HG03039 (cell line): ENCODE results near the gene RPUSD1.
A peak's percentile ranks its signal among the peaks of the same experiment; 100 is the strongest.
"Not testable (repeated sequence)": the region's sequence is repeated elsewhere in the genome, so short reads cannot be mapped to it uniquely, and the experiment has no call there.

Experiments used
- ATAC-seq: cut with Tn5 transposase; IDR thresholded peaks from one replicate; pipeline ENCODE4 v1.9.1; 2021; ENCODE audit warnings: mild to moderate bottlenecking, moderate library complexity; ENCODE audit not compliant: unreplicated experiment

RPUSD1 gene, protein sequence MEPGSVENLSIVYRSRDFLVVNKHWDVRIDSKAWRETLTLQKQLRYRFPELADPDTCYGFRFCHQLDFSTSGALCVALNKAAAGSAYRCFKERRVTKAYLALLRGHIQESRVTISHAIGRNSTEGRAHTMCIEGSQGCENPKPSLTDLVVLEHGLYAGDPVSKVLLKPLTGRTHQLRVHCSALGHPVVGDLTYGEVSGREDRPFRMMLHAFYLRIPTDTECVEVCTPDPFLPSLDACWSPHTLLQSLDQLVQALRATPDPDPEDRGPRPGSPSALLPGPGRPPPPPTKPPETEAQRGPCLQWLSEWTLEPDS

DNA sequence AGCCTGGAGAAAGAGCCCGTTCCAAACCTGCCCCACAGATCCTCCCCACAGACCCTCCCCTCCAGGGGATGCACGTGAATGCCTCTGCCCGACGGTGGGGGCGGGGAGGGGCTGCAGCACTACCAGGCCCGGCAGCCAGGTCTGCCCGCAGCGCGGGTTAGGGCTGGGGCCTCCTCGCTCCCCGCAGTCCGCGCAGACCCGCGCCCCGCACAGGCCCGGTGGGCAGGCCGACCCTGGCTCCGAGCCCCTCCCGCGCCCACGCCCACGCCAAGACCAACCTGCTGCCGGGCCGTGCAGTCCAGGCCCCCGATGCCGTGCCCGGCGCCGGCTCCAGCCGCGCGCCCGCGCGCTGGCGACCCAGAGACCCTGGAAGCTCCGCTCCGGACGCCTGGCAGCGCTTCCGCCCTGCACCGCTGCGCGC, at the start of gene RPUSD1:
TSS of gene RPUSD1 (minus strand) at position 404 of the 421 bp plus-strand sequence. CDS start 644 bp downstream, outside the sequence.
- ATAC-seq, result peak; percentile 19

DNA sequence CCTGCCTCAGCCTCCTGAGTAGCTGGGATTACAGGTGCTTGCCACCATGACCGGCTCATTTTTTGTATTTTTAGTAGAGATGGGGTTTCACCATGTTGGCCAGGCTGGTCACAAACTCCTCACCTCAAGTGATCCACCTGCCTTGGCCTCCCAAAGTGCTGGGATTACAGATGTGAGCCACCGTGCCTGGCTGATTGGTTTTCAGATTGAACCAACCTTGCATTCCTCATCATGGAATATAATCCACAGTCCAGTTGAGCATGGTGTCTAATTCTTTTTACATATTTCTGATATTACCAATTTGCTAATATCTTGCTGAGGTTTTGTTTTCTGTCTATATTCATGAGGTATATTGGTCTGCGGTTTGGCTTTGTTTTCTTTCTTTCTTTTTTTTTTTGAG, 48.6 kb upstream of the RPUSD1 start:
- ATAC-seq, result not testable (repeated sequence)

DNA sequence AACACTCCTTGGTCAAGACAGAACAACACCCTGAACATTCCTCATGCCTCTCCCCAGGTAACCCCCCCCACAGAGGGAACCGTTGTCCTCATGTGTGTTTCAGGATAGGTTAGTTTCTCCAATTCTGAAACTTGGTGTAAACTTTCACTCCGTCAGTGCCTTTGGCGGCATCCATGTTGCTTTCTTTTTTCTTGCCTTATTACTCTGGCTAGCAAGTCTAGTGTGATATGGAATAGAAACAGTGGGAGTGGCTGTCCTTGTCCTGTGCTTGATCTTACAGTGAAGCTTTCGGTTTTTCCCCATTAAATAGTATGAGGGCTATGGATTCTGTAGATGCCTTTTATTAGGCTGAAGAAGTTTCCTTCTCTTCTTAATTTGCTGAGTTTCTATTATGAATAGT, 48.0 kb upstream of the RPUSD1 start:
- ATAC-seq, result no peak

DNA sequence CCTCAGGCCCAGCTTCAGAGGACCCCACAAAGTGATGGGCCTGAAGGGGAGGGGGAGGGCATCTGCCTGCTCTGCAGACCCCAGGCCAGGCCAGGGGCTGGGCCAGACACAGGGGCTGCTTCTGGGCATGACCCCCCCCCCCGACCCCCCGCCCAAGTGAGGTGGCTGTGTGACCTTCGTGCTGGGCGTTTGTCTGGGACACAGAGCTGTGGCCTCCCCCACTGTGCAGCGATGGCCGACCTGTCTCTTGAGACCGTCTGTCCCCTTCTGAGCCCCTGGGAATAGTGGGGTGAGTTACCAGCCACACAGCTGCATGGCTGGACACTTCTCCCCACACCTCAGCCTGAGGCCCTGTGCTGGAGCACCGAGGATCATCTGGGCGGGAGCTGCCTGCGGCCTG, 47.2 kb upstream of the RPUSD1 start:
- no peak for ATAC-seq

DNA sequence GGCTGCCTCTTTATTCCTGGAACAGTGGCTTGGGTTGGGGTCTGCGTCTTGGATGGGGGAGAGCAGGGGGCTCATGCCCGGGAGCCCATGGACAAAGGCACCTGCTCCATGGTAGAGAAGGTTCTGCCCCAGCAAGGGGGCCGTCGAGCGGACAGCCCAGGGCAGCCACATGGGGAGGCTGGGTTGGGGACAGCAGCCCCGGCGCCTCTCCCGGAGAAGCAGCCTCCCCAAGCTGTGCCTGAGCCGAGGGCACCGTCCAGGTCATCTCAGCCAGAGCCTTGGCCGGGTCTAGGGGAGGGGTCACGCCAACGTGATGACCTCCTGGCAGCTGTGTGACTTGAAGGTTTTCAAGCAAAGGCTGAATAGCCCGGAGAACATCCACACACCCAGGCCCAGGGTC, 45.2 kb upstream of the RPUSD1 start:
- no peak for ATAC-seq

DNA sequence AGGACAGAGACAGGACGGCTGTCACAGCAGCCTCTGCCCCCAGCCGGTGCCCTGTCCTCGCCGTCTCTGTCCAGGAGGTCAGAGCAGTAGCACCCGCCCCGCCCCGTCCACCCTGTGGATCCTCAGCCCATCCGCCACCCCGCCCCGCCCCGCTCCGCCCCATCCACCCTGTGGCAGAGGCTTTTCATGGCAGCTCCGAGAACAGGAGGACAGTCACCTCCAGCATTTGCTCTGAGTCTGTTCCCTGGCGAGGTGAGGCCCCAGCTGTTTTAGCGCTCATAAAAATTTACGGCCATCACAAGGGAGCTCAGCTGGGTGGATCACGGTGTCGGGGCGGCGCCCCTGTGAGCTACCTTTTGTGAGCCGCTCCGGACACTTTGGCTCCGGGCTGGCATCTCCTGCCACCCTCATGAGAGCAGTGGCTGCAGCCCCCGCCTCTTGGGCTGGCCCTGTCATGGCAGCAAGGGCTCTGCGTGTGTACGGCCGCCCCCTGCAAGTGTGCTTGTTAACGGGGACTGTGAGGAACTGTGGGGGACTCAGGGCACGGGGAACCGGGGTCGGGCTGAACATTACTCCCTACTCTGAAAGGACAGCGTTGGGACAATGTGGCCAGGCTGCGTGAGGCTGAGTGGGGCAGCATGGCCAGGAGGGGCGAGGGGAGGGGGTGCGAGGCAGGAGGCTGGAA, 44.6 kb upstream of the RPUSD1 start:
- no peak for ATAC-seq

DNA sequence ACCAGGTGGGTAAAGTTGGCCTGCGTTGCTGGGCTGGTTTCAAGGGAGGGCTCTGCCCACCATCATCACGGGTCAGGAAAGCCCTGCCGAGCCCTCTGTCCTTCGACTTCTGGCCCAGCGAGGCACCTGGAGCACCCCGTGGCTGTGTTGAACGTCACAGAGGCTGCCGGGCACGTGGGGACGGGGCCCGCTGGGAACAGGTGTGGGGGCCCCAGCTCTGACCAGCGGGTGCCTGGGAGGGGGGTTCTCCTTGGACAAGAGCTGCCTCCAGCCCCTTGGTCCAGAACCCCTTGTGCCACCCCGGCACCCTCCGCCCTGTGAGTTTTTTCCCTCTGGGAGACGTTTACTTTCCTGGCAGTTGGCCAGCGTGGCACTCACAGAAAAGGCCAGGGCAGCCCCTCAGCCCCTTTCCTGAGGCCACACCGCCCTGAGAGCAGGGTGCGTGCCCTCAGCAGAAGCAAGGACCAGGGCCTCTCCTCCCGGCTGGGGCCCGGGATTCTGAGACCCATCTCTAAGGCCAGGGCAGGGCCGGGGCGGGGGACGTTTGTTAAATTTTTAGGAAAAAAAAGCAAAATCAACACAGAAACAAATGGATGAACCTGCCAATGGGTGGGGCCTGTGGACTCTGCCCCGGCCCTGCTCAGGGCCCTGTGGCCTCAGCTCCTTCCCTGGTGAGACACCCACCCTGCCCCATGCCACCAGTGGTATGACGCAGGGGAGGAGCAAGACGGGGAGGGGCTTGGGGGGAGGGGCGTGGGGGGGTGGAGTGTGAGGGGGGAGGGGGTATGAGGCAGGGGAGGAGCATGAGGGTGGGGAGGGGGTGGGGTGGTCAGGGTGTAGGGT, 43.6 kb upstream of the RPUSD1 start:
- ATAC-seq, result no peak

DNA sequence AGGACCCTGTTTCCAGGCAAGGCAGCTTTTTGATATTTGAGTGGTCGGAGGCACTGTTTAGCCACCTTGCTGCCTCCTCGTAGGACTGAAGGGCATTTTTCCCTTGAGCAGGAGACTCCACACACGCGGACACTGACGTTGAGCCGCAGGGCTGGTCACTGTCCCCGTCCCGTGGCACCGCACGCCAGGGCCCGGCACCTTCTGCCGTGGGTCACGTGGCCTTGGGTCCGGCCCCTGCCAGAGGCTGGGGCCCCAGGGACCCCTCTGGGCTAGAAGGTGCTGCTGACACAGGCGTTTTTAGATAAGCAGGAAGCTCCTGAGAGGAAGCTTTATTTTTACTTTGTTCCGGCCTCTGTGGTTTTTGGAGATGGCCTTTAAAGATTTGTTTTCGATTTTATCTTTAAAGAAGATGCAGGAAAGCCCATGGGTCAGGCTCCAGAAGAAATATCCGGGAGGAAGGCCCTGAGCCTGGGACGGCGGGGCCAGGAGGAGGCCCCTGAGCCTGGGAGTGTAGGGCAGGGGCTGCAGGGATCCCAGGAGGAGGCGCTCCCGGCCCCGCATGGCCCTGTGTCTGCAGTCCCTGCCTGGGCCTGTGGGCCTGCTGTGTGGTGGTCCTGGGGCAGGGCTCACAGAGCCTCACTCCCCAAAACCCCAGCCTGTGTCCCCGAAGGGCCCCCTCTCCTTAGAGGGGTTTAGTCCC, 42.8 kb upstream of the RPUSD1 start:
- ATAC-seq, result no peak

DNA sequence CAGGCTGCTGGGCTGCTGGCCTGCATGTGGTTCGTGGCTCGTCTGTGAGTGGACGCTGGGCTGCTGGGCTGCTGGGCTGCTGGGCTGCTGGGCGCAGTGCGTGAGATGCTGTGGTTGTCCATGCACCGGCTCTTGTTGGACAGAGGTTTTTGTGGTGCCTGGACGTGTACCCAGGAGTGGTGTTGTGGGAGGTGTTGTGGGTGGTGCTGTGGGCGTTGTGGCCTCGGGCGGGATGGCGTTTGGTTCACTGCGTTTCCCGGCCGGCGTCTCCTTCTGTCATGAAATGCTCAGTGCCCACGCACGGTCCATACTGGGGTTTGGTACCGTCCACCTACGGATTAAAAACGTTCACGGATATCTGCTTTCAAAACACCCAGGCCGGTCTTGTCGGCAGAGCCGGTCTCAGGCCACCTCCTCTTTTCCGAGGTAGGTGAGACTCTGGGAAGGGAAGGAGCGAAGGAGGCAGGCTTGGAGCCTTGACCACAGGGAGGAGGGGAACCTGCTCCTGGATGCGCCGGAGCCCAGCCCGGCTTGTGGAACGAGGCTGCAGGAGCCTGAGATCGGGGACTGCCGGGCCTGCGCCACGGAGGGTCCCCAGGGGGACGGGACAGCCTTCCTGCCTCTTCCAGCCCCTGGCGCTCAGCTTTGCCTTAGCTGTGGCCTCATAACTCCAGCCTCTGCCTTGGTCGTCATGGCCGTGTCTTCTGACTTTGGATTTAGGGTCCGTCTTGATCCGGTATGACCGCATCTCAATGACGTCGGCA, 42.1 kb upstream of the RPUSD1 start:
- ATAC-seq, result no peak

DNA sequence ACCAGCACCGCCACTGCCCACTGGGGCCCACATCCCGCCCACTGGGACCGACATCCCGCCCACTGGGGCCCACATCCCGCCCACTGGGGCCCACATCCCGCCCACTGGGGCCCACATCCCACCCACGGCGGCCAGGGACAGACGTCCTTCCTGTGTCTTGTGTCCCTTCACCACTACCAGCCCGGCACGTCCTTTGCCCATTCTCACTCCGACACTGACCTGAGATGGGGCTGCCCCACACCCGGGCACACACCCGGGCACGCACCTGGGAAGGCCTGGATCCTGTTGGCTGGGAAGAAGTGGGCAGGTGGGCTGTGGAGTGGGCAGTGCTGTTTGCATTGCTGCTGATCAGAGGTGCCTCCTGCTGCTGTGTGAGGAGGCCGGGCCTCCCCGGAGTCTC, 40.7 kb upstream of the RPUSD1 start:
- no peak for ATAC-seq

DNA sequence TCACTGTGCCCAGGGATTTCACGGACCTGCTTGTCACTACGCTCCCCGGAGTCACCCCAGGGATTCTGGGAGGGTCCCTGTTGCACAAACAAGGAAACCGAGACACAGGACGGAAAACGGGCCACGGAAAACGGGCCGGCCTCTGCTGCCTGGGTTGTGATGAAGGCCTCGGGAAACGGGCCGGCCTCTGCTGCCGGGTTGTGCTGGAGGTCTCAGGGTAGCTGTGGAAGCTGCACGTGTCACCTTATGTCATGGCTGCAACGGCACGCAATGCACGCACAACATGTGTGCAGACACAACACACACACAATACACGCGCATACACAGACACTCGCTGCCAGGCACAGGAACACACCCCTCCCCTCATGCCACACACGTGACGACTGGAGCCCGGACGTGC, 39.3 kb upstream of the RPUSD1 start:
- no peak for ATAC-seq

DNA sequence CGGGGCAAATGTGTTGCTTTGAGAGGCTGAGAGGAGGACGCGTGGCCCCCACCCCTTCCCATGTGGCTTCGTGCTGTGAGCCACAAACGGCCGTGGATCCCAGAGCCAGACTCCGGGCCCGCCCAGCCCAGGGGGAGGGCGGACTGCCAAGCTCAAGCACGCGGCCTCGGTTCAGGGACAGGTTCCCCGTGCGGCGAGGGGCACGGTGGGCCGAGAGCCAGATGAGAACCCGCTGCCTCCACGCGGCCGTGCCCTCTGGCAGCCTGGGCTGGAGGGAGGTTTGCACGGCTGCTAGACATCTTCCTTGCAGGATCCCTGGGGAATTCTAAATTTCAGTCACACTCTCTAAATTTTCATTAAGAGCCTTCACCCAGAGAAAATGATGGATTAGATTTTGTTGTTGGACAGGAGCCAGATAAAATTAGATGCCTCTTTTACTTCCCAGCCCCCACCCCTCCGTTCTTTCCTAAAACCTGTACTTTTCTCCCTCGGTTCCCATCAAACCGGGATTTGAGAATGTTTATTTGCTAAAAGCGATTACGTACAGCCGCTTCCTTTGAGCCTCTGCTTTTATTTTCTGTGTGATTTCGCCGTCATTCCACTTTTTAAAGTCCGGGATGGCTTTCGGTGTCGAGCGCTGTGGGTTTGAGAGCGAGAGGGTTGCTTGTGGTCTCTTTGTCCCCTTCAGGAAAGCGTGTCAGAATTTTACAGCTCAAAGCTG, 37.3 kb upstream of the RPUSD1 start:
- ATAC-seq, result no peak

DNA sequence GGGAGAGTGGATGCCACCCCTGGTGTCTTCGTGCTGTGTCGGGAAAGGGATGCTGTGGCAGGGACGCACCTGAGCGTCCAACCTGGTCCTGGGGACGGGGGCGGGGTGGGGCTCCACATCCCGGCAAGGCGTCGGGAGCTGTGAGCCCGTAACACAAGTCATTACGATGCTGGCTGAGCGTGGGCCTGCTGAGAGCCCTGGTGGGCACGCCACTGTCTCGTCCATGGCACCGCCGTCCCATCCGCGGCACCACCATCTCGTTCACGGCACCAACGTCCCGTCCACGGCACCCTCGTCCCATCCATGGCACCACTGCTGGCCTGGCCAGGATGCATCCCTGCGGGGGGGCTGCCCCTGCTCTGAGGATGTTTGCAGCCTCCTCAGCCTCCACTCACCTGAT, 36.4 kb upstream of the RPUSD1 start:
- no peak for ATAC-seq

DNA sequence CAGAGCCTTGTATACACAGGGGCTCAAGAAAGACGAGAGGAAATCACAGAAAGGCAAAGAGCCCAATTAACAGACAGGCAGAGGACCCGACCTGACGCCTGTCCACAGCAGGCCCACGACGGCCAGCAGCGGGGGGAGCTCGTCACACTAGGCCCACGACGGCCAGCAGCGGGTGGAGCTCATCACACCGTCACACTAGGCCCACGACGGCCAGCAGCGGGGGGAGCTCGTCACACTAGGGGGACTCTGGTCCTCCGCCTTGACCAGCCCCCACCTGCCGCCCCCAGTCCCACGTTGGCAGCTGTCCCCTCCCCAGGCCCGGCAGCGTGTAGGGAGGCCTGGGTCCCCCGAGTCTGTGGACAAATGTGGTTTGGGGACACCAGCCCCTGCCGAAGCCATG, 36.0 kb upstream of the RPUSD1 start:
- no peak for ATAC-seq

DNA sequence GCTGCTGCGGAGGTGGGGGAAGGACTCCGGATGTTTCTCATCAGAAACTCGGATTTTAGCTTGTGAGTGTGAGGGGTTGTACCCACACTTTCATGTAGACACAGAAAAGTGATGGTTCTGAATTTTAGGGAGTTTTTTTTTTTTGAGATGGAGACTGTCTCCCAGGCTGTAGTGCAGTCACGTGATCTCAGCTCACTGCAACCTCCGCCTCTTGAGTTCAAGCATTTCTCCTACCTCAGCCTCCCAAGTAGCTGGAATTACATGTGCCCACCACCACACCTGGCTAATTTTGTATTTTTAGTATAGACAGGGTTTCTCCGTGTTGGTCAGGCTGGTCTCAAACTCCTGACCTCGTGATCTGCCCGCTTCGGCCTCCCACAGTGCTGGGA, 34.7 kb upstream of the RPUSD1 start:
- no peak for ATAC-seq

DNA sequence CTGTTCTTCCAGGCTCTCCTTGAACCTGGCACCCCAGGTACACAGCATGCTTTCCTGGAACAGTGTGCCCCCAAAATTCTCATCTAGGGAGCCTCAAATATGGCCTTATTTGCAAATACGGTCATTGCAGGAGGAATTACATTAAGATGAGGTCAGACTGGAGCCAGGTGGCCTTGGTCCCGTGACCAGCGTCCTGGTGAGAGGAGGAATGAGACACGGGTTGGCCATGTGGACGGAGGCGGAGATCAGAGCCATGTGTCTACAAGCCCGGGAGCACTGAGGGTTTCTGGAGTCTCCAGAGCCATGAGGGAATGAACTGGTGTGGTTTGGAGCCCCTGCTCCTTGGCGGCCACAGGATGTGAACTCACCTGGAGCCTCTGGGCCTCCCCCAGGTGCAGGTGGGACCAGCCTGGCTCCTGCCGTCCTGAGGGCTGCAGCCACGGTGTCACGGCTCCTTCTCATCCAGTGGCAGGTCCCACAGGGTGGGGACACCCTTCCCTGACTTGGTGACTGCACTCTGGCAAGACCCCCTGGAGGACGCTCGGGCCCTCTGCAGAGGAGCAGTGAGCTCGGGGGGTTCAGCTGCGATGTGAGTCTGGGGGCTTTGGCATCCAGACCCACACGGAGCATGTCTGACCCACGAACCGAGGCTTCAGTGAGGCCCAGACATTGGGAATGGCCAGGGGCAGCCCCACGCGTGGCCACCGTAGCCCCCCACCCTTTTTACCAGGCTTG, 34.2 kb upstream of the RPUSD1 start:
- no peak for ATAC-seq

DNA sequence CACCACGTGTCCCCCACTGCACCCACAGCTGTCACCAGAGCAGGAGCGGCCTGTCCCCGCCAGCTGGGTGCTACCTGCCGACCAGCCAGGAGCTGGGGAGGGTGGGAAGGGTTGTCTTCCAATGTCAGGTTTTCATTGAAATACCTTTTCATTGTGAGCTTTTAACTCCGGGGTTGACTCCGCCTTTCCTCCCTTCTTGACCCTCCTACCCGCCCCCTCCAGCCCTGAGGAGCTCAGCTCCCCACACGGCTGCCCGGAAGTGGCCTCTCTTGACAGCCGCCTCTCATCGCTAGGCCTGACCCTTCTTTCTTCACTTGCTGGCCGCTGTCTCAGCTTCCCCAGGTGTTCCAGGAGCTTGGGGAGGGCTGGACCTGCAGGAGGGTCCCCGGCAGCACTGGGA, 33.6 kb upstream of the RPUSD1 start:
- ATAC-seq, result no peak

DNA sequence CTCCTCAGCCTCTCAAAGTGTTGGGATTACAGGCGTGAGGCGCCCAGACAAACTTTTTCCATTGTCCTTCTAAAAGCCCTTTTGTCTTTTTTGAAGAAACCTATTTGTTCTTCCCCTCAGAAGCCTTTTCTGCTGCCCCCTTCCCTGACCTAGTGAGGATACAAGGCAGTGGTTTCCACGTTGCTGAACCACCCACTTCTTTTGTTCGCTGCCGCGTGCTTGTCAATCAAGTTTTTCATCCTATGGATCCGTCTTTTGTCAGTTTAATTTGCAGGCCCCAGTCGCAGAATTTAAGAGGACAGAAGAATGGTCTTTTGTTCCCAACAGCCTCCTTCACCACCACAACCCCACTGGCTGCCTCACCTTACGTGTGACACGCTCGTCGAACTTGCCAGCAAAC, 32.6 kb upstream of the RPUSD1 start:
- ATAC-seq, result no peak

DNA sequence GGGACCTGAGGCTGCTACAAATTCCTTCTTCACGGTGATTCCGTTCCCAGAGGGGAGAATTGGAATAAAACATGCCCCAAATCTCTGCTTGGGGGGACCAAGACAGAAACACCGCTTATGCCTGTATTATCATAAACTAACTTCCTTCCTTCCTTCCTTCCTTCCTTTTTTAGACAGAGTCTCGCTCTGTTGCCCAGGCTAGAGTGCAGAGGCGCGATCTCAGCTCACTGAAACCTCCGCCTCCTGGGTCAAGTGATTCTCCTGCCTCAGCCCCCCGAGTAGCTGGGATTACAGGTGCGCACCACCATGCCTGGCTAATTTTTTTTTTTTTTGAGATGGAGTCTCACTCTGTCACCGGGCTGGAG, 31.8 kb upstream of the RPUSD1 start:
- ATAC-seq, result not testable (repeated sequence)
